DOHH2 (cell line): ENCODE results near the gene TOX3.

ENCODE experiments used
- EZH2phosphoT487 ChIP-seq: fragments of 200-600 bp; sonication (generic); IDR thresholded peaks from 2 replicates; pipeline ENCODE4 v1.6.1; 2017; ENCODE audit warnings: borderline replicate concordance, mild to moderate bottlenecking, antibody characterized with exemption, low read length, moderate library complexity, mixed read lengths
- TF ChIP-seq, protein P1 (sequence below): fragments of 200-600 bp; sonication (generic); IDR thresholded peaks from one replicate; pipeline ENCODE4 v1.5.1; 2014; ENCODE audit warnings: antibody characterized with exemption, mild to moderate bottlenecking, low read depth, low read length; ENCODE audit not compliant: poor library complexity, severe bottlenecking

DNA sequence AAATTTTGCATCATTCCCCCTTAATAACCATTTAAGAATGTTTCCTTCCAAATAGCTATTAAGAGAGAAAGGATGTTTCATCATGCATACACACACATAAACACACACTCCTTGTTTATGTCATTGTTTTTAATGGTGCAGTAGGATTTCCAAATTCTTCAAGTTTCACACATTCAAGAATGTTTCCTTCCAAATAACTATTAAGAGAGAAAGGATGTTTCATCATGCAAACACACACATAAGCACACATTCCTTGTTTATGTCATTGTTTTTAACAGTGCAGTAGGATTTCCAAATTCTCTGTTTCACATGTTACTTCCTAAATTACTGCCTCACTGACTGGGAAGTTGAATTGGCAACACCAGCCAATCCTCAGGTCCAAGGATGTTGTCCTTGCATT is 7.8 kb downstream of the TOX3 start:
- TF ChIP-seq, protein P1, sequence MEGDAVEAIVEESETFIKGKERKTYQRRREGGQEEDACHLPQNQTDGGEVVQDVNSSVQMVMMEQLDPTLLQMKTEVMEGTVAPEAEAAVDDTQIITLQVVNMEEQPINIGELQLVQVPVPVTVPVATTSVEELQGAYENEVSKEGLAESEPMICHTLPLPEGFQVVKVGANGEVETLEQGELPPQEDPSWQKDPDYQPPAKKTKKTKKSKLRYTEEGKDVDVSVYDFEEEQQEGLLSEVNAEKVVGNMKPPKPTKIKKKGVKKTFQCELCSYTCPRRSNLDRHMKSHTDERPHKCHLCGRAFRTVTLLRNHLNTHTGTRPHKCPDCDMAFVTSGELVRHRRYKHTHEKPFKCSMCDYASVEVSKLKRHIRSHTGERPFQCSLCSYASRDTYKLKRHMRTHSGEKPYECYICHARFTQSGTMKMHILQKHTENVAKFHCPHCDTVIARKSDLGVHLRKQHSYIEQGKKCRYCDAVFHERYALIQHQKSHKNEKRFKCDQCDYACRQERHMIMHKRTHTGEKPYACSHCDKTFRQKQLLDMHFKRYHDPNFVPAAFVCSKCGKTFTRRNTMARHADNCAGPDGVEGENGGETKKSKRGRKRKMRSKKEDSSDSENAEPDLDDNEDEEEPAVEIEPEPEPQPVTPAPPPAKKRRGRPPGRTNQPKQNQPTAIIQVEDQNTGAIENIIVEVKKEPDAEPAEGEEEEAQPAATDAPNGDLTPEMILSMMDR, result no peak
- TF ChIP-seq EZH2phosphoT487, result no peak
